ENCODE measurements around the gene ETV2.

Gene ETV2

DNA sequence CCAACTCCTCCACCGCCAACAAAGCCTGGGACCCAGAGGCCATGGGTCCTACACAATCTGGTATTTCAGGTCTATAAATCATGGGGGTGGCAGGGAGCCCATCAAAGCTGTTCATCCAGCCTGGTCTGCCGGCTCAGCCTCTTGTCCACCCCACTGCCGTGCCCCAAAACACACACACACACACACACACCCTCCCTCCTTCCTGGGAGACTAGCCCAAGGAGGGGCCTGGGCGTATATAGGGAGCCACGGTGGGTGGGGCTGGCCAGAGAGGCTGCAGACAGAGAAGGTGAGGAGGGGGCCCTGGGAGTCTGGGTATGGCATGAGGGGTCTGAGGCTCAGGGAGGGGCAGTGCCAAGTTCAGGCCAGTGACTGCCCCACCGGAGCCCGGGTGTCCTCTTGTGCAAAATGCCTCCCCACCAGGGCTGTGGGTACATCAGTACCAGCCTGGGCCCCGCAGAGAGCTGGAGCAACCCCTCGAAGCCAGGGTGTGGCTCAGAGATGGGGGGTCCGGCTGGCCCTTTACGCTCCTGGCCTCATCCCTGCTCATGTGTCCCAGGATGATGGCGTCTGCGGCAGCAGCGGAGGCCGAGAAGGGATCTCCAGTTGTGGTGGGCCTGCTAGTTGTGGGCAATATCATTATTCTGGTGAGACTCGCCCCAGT is 24.8 kb downstream of the ETV2 start, which contains the start of gene UPK1A:
TSS of gene UPK1A (plus strand) at position 267 of the 663 bp plus-strand sequence. CDS start at position 563, 296 bp downstream.
- peaks cover 4% of the 10 kb centered on the region for H3K27me3 ChIP-seq (ENCODE audit: insufficient read depth, poor library complexity, severe bottlenecking)
- no peak within 1 kb of the TSS for H3K27ac ChIP-seq (ENCODE audit: poor library complexity, severe bottlenecking)
- H3K4me3 ChIP-seq (ENCODE audit: severe bottlenecking) = no peak within 1 kb of the TSS
- TF ChIP-seq CTCF (IDR thresholded peaks at IDR 0.05; ENCODE audit: poor library complexity, severe bottlenecking) = no peak
- peaks cover 11% of the 10 kb centered on the region for H3K36me3 ChIP-seq (ENCODE audit: low read depth)
- no peaks in the 10 kb centered on the region for H3K4me1 ChIP-seq (ENCODE audit: insufficient read depth, poor library complexity, severe bottlenecking)
- DNase-seq (ENCODE audit: low spot score) (no peak), ATAC-seq (ENCODE audit: low read depth) (peak; percentile 27; the same call in 1 of the 3 replicates)
- no peaks in the 10 kb centered on the region for H3K9me3 ChIP-seq (ENCODE audit: severe bottlenecking)

- no peaks in the 10 kb centered on the region for H3K9me3 ChIP-seq (ENCODE audit: severe bottlenecking)
- H3K4me1 ChIP-seq (ENCODE audit: insufficient read depth, poor library complexity, severe bottlenecking) = no peaks in the 10 kb centered on the region
- no peak for TF ChIP-seq CTCF (IDR thresholded peaks at IDR 0.05; ENCODE audit: poor library complexity, severe bottlenecking)
- DNase-seq (ENCODE audit: low spot score) (no peak), ATAC-seq (ENCODE audit: low read depth) (no peak)
- peaks cover 4% of the 10 kb centered on the region for H3K27me3 ChIP-seq (ENCODE audit: insufficient read depth, poor library complexity, severe bottlenecking)
- H3K27ac ChIP-seq (ENCODE audit: poor library complexity, severe bottlenecking) = no peak overlapping the region
- no peaks in the 10 kb centered on the region for H3K36me3 ChIP-seq (ENCODE audit: low read depth)
- H3K4me3 ChIP-seq (ENCODE audit: severe bottlenecking) = no peak overlapping the region
Measured at GRCh38 chr19:35669566-35669965, 28.0 kb downstream of the ETV2 start.

DNA sequence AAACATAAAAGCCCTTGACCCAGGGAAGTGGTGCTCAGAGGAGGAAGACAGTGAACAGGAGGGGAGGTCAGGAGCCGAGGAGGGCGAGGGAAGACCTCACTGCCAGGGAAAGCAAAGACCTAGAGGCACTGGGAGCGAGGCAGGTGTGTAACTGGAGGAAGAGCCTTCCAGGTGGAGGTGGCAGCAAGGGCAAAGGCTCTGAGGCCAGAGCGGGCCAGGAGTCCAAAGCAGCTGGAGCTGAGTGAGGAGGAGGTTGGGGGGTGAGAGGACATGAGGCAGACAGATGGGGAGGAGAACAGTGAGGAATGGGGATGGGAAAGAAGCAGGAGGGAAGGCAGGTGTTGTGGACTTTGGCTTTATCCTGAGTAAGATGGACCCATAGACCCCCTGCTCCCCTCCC is 28.4 kb downstream of the ETV2 start:
- H3K27ac ChIP-seq (ENCODE audit: poor library complexity, severe bottlenecking) = no peak overlapping the region
- H3K27me3 ChIP-seq (ENCODE audit: insufficient read depth, poor library complexity, severe bottlenecking) = peaks cover 4% of the 10 kb centered on the region
- no peak for DNase-seq (ENCODE audit: low spot score)
- no peak for ATAC-seq (ENCODE audit: low read depth)
- no peaks in the 10 kb centered on the region for H3K36me3 ChIP-seq (ENCODE audit: low read depth)
- no peak overlapping the region for H3K4me3 ChIP-seq (ENCODE audit: severe bottlenecking)
- no peaks in the 10 kb centered on the region for H3K4me1 ChIP-seq (ENCODE audit: insufficient read depth, poor library complexity, severe bottlenecking)
- H3K9me3 ChIP-seq (ENCODE audit: severe bottlenecking) = no peaks in the 10 kb centered on the region
- TF ChIP-seq CTCF (IDR thresholded peaks at IDR 0.05; ENCODE audit: poor library complexity, severe bottlenecking) = no peak

- DNase-seq (ENCODE audit: low spot score) (no peak), ATAC-seq (ENCODE audit: low read depth) (no peak)
- Histone ChIP-seq H3K4me1 (ENCODE audit: insufficient read depth, poor library complexity, severe bottlenecking) (no peaks in the 10 kb centered on the region), H3K36me3 (ENCODE audit: low read depth) (no peaks in the 10 kb centered on the region), H3K4me3 (ENCODE audit: severe bottlenecking) (no peak overlapping the region), H3K27ac (ENCODE audit: poor library complexity, severe bottlenecking) (no peak overlapping the region), H3K9me3 (ENCODE audit: severe bottlenecking) (no peaks in the 10 kb centered on the region), H3K27me3 (ENCODE audit: insufficient read depth, poor library complexity, severe bottlenecking) (peaks cover 4% of the 10 kb centered on the region)
- TF ChIP-seq CTCF (IDR thresholded peaks at IDR 0.05; ENCODE audit: poor library complexity, severe bottlenecking) = no peak
Measured at GRCh38 chr19:35670686-35671085, 29.1 kb downstream of the ETV2 start.

DNA sequence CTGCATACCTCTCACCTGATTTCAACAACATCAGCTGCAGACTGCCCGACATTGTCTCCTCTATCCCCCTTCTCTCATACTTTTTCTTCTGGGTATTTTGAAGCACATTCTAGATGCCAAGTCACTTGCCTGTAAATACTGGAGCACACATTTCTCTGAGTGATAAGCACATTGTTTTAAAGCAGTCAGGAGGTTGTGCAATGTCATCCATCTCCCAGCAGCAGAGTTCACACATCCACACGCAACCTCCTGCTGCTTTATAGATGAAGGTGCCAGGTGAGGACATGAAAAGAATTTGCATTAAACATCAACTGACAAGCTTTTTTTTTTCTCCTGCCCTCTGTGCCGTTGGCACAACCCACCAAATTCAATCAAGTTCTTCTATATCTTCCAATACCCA is 30.3 kb downstream of the ETV2 start:
- TF ChIP-seq CTCF (IDR thresholded peaks at IDR 0.05; ENCODE audit: poor library complexity, severe bottlenecking) = no peak
- ATAC-seq (ENCODE audit: low read depth) (no peak), DNase-seq (ENCODE audit: low spot score) (no peak)
- Histone ChIP-seq H3K9me3 (ENCODE audit: severe bottlenecking) (no peaks in the 10 kb centered on the region), H3K4me1 (ENCODE audit: insufficient read depth, poor library complexity, severe bottlenecking) (no peaks in the 10 kb centered on the region), H3K27ac (ENCODE audit: poor library complexity, severe bottlenecking) (no peak overlapping the region), H3K36me3 (ENCODE audit: low read depth) (no peaks in the 10 kb centered on the region), H3K27me3 (ENCODE audit: insufficient read depth, poor library complexity, severe bottlenecking) (peaks cover 4% of the 10 kb centered on the region), H3K4me3 (ENCODE audit: severe bottlenecking) (no peak overlapping the region)
